AG09319 (cell line): Measurements from ENCODE around the gene RALGPS1.

ENCODE experiments used
- DNase-seq: peaks from one replicate; pipeline ENCODE4 v3.0.0-alpha.2; 2010; ENCODE audit warnings: low read depth; ENCODE audit errors: extremely low read depth
- TF ChIP-seq, protein P1 (sequence below): IDR thresholded peaks from 2 replicates; pipeline ENCODE4 v1.5.1; 2011; ENCODE audit warnings: low read depth, mild to moderate bottlenecking, inconsistent platforms, low read length, moderate library complexity

RALGPS1 gene

DNA sequence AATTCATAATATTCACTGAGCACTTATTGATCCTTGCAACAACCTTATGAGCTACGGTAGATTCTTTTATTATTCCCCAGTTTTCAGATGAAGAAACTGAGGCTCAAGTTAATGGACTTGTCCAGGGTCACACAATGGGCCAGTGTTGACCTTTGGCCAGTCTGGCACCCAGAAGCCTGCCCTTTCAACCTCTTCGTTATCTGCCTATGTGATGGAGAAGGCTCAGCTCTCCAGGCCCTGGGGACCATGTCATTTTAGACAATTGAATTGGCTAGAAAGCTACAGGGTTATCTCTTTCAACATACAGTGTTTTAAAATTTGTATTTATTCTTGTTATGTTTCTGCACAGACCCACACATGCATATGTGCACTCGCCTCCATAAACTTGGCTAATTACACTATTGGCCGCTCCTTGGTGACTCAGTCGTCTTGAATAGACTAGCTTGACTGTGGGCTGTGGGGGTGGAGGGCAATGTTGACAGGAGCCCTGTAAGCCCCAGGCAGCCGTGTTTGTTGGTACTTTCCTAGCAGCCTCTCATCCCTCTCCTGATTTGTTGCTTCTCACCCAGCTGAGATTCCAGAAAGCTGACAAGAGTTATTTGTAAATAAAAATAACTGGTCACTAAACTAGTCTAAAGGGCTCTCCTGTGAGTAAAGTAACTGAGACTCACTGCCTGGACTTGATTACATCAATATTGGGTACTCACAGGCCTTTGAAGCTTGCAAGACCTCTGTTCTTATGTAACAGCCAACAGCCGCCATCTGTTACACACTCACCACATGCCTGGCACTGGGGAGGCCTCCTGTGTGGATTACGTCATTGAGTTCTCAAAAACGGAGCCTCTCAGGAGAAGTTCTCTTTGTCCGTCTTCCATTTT lies 216.3 kb downstream of the RALGPS1 start:
- peak; percentile 88 for DNase-seq
- TF ChIP-seq, protein P1, sequence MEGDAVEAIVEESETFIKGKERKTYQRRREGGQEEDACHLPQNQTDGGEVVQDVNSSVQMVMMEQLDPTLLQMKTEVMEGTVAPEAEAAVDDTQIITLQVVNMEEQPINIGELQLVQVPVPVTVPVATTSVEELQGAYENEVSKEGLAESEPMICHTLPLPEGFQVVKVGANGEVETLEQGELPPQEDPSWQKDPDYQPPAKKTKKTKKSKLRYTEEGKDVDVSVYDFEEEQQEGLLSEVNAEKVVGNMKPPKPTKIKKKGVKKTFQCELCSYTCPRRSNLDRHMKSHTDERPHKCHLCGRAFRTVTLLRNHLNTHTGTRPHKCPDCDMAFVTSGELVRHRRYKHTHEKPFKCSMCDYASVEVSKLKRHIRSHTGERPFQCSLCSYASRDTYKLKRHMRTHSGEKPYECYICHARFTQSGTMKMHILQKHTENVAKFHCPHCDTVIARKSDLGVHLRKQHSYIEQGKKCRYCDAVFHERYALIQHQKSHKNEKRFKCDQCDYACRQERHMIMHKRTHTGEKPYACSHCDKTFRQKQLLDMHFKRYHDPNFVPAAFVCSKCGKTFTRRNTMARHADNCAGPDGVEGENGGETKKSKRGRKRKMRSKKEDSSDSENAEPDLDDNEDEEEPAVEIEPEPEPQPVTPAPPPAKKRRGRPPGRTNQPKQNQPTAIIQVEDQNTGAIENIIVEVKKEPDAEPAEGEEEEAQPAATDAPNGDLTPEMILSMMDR = no peak

DNA sequence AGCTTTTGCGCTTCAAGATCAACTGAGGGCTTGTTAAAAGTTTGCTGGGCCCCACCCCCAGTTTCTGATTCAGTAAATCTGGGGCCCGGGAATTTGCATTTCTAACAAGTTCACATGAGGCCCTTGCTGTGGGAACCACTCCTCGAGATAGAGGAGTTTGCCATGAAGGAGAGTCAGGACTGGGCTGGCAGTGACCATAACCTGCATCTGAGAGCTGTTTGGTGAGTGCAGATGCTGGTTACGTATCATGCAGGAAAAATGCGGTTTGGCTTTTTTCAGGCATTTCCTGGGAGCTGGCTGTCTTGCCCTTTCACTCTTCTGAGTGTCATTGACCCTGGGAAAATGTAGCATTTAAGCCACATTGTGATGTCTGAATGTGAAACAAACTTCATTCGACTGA lies 217.3 kb downstream of the RALGPS1 start:
- DNase-seq = no peak
- TF ChIP-seq, protein P1 = no peak

DNA sequence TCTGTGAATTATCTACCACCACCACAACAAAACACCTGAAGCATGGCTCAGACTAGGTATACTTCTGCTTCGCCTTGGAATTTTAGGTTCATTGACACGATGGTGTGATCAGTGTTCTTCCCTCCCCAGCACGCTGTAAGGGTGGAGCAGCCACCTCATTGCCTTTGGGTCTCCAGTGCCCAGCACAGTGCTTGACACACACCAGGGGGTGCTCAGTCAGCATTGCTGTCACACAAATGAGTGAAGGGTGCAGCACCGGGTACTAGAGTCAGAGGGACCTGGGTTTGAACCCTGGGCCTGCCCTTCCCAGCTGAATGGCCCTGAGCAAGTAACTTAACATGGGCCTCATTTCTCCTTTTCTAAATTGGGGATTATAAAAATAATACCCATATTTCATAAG lies 217.8 kb downstream of the RALGPS1 start:
- TF ChIP-seq, protein P1 = no peak
- DNase-seq = no peak

DNA sequence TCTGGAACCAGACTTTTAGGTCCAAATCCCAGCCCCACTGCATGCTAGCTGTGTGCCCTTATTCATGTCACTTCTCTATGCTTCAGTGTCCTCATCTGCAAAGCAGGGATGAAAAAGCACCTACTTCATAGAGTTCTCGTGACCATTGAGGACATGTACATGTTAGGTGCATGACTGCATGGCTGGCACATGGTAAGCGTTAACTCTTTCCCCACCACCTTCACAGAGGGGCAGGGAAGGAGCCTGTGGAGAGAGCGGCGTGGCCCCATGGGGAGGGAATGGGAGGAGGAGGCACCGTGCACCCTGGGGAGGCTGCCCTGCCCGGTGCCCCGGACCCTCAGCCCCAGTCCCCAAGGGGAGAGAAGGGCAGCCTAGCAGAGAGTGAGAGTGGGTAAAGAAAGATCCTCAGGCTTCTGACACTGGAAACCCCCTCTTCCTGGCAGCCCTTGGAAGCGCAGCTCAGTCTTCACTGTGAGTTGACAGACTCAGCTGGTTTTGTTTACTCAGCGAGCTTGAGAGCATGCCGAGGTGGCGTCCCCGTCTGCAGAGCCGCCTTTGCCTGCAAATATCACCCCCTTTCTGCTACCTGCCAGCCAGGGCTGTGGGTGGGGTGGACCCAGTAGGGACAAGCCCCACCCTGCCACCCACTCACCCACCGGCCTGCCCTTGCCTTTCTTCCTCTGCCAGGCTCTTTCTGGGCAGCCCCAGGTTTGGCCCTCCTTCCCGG lies 218.5 kb downstream of the RALGPS1 start:
- no peak for DNase-seq
- TF ChIP-seq, protein P1 = no peak

DNA sequence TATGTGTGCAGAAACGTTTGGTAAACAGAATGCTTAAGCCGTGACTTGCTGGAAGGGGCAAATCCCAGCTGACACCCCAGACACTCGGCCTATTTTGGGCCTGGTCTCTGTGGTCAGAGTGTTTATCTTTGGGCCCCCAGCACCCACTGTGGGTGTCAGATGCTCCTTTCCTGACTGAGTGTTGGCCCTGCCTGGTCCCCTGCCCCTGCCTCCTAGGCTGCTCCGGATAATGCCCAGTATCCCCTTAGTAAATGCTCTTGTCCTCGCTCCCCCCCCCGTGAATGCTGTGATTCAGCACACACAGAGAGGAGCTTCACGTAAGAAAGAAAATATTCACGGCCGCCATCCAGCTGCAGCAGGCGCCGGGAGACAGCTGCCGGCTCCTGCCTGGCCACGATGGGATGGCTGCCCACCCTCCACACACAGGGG lies 219.2 kb downstream of the RALGPS1 start:
- TF ChIP-seq, protein P1 = no peak
- DNase-seq = no peak

DNA sequence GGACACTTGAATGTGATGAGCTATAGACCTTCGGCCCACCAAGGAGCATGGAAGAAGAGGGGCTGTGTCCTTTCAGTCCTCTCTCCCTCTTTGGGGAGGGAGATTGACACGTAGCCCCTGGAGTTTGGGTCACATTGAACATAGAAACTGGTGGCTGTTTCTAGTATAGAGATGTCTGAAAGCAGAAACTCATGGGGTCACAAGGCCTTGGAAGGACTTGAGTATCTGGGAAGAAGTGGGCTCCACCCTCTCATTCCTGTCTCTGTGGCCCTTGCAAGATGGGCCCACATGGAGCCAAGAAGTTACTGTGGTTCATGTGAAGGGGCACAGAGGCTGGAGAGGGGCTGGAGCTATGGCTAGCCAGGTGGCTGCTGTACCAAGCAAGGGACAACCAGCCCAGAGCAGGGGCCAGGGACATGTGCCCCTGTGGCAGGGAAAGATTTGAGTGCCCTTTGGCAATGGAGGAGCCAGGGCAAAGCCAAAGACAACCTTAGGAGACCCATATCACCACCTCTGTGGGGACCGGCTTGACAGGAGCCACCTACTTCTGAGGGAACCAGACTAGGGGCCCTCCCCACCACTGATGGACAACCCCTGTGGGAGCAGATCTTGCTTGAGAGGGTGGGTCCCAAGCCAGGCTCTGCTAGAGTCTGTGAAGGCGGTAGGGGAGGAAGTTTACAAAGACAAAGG lies 220.6 kb downstream of the RALGPS1 start:
- TF ChIP-seq, protein P1 = no peak
- no peak for DNase-seq
